H9 (cell line): ENCODE results near the gene ZNF705A. TPM values are rescaled to one million over a fixed set of nuclear protein-coding genes. Genes with fewer than 3 reads are reported as not detected.
"Not testable (repeated sequence)": the region's sequence is repeated elsewhere in the genome, so short reads cannot be mapped to it uniquely, and the experiment has no call there.

Experiments used
- DNase-seq: peaks from one replicate; pipeline ENCODE4 v3.0.0-alpha.2; 2017
- H2AFZ ChIP-seq: one replicate; pipeline ENCODE4 v1.6.1; 2013; ENCODE audit warnings: mild to moderate bottlenecking, low read length, control low read depth, moderate library complexity
- H2AK5ac ChIP-seq: 2 replicates; pipeline ENCODE4 v1.6.1; 2013; ENCODE audit warnings: low read length, control low read depth, mixed read lengths; ENCODE audit not compliant: insufficient read length
- H2BK120ac ChIP-seq: one replicate; pipeline ENCODE4 v1.6.1; 2013; ENCODE audit warnings: low read depth, mild to moderate bottlenecking, low read length, control low read depth, inconsistent platforms; ENCODE audit not compliant: poor library complexity, severe bottlenecking
- H2BK12ac ChIP-seq: 2 replicates; pipeline ENCODE4 v1.6.1; 2013; ENCODE audit warnings: low read length, control low read depth, mixed read lengths, low read depth; ENCODE audit not compliant: insufficient read length
- H2BK15ac ChIP-seq: 2 replicates; pipeline ENCODE4 v1.6.1; 2013; ENCODE audit warnings: low read depth, low read length, control low read depth
- H2BK20ac ChIP-seq: one replicate; pipeline ENCODE4 v1.6.1; 2013; ENCODE audit warnings: low read depth, mild to moderate bottlenecking, low read length, control low read depth, inconsistent platforms; ENCODE audit not compliant: poor library complexity, severe bottlenecking
- H2BK5ac ChIP-seq: 2 replicates; pipeline ENCODE4 v1.6.1; 2013; ENCODE audit warnings: low read length, control low read depth, mixed read lengths; ENCODE audit not compliant: insufficient read length
- H3K14ac ChIP-seq: 2 replicates; pipeline ENCODE4 v1.6.1; 2013; ENCODE audit warnings: low read length, control low read depth; ENCODE audit not compliant: insufficient read depth
- H3K18ac ChIP-seq: 2 replicates; pipeline ENCODE4 v1.6.1; 2013; ENCODE audit warnings: low read depth, mild to moderate bottlenecking, mixed read lengths, low read length, control low read depth; ENCODE audit not compliant: insufficient read length
- H3K23ac ChIP-seq: 2 replicates; pipeline ENCODE4 v1.6.1; 2013; ENCODE audit warnings: low read length, control low read depth, mixed read lengths, low read depth; ENCODE audit not compliant: insufficient read length
- H3K23me2 ChIP-seq: 2 replicates; pipeline ENCODE4 v1.6.1; 2013; ENCODE audit warnings: low read depth, mild to moderate bottlenecking, mixed read lengths, low read length, control low read depth; ENCODE audit not compliant: insufficient read length, poor library complexity, severe bottlenecking
- H3K27ac ChIP-seq: 2 replicates; pipeline ENCODE4 v1.5.1; 2013; ENCODE audit warnings: low read length, control low read depth, mixed read lengths, low read depth; ENCODE audit not compliant: insufficient read length
- H3K27me3 ChIP-seq: 2 replicates; pipeline ENCODE4 v1.6.1; 2013; ENCODE audit warnings: low read length, control low read depth, inconsistent platforms; ENCODE audit not compliant: insufficient read depth
- H3K4ac ChIP-seq: 2 replicates; pipeline ENCODE4 v1.6.1; 2013; ENCODE audit warnings: low read depth, mild to moderate bottlenecking, control low read depth, inconsistent platforms, low read length, moderate library complexity
- H3K4me1 ChIP-seq: 2 replicates; pipeline ENCODE4 v1.6.1; 2013; ENCODE audit warnings: low read length, control low read depth, inconsistent platforms; ENCODE audit not compliant: insufficient read depth
- H3K4me2 ChIP-seq: 2 replicates; pipeline ENCODE4 v1.6.1; 2013; ENCODE audit warnings: low read length, control low read depth, mixed read lengths; ENCODE audit not compliant: insufficient read length, insufficient read depth
- H3K56ac ChIP-seq: 2 replicates; pipeline ENCODE4 v1.6.1; 2013; ENCODE audit warnings: low read depth, mild to moderate bottlenecking, mixed read lengths, low read length, control low read depth; ENCODE audit not compliant: insufficient read length
- H3K79me1 ChIP-seq: 2 replicates; pipeline ENCODE4 v1.6.1; 2013; ENCODE audit warnings: low read depth, mild to moderate bottlenecking, moderate library complexity, low read length, control low read depth, inconsistent platforms; ENCODE audit not compliant: insufficient read depth, poor library complexity, severe bottlenecking
- H3K79me2 ChIP-seq: 2 replicates; pipeline ENCODE4 v1.6.1; 2013; ENCODE audit warnings: low read length, control low read depth, inconsistent platforms; ENCODE audit not compliant: insufficient read depth
- H3K9ac ChIP-seq: 2 replicates; pipeline ENCODE4 v1.6.1; 2013; ENCODE audit warnings: low read length, control low read depth, mixed read lengths; ENCODE audit not compliant: insufficient read length; ENCODE audit errors: extremely low read depth
- H3K9me3 ChIP-seq: one replicate; pipeline ENCODE4 v1.6.1; 2013; ENCODE audit warnings: low read depth, low read length, inconsistent platforms; ENCODE audit not compliant: control insufficient read depth
- H3T11ph ChIP-seq: one replicate; pipeline ENCODE4 v1.6.1; 2013; ENCODE audit warnings: mild to moderate bottlenecking, low read length, control low read depth, inconsistent platforms
- H4K20me1 ChIP-seq: one replicate; pipeline ENCODE4 v1.6.1; 2013; ENCODE audit not compliant: control insufficient read depth, insufficient read length, insufficient read depth
- H4K5ac ChIP-seq: 2 replicates; pipeline ENCODE4 v1.6.1; 2013; ENCODE audit warnings: low read depth, mild to moderate bottlenecking, mixed read lengths, low read length, control low read depth; ENCODE audit not compliant: insufficient read length
- H4K8ac ChIP-seq: replicated peaks from 2 replicates; pipeline ENCODE4 v1.6.1; 2013; ENCODE audit warnings: low read length, control low read depth, mixed read lengths, low read depth; ENCODE audit not compliant: insufficient read length
- H4K91ac ChIP-seq: 2 replicates; pipeline ENCODE4 v1.6.1; 2013; ENCODE audit warnings: low read depth, mild to moderate bottlenecking, moderate library complexity, mixed read lengths, low read length, control low read depth; ENCODE audit not compliant: insufficient read length
- H3K27ac Mint-ChIP-seq, 3 experiments: 2 replicates in 2 of 3; 3 replicates in 1 of 3; pipeline ENCODE4 v1.8.0; 2020 to 2021; ENCODE audit warnings: mixed read lengths in 3 of 3, mild to moderate bottlenecking in 1 of 3, moderate library complexity in 1 of 3
- H3K27me3 Mint-ChIP-seq: 2 replicates; pipeline ENCODE4 v1.8.0; 2021; ENCODE audit warnings: low read depth, mild to moderate bottlenecking, moderate library complexity, mixed read lengths
- H3K36me3 Mint-ChIP-seq, 3 experiments: 2 replicates in 2 of 3; 3 replicates in 1 of 3; pipeline ENCODE4 v1.8.0; 2020 to 2021; ENCODE audit warnings: low read depth in 3 of 3, mixed read lengths in 3 of 3; ENCODE audit not compliant: insufficient read depth in 1 of 3
- H3K4me1 Mint-ChIP-seq, 2 experiments: 2 replicates each; pipeline ENCODE4 v1.8.0; 2020; ENCODE audit warnings: mixed read lengths in 2 of 2
- H3K4me3 Mint-ChIP-seq, 2 experiments: 2 replicates in 1 of 2; 3 replicates in 1 of 2; pipeline ENCODE4 v1.8.0; 2020 to 2021; ENCODE audit warnings: mild to moderate bottlenecking in 2 of 2, mixed read lengths in 2 of 2, moderate library complexity in 1 of 2
- H3K9me3 Mint-ChIP-seq, 2 experiments: 2 replicates in 1 of 2; 3 replicates in 1 of 2; pipeline ENCODE4 v1.8.0; 2020; ENCODE audit warnings: mild to moderate bottlenecking in 2 of 2, mixed read lengths in 2 of 2, moderate library complexity in 1 of 2
- WGBS: extraction: QIAGEN DNeasy Blood & Tissue Kit; methylation state at CpG from one replicate; pipeline ENCODE4 v1.1.7; 2013; ENCODE audit warnings: missing lambda C conversion rate, low lambda C conversion rate, mixed read lengths; ENCODE audit not compliant: insufficient read length; ENCODE audit errors: extremely low coverage; 5-methylcytosine and 5-hydroxymethylcytosine counted together
- total RNA-seq: library from RNA; stranded (reverse); gene quantifications from 2 replicates; pipeline ENCODE4 v1.2.1, GENCODE V29; 2021
- TF ChIP-seq, protein P1 (sequence below): fragments of 200-600 bp; sonication (generic); conservative IDR thresholded peaks from 3 replicates; pipeline ENCODE4 v1.8.0; 2021; ENCODE audit warnings: antibody characterized with exemption, mild to moderate bottlenecking

The ZNF705A gene
- total RNA-seq, 1 experiment from 2014 or later: not detected

DNA sequence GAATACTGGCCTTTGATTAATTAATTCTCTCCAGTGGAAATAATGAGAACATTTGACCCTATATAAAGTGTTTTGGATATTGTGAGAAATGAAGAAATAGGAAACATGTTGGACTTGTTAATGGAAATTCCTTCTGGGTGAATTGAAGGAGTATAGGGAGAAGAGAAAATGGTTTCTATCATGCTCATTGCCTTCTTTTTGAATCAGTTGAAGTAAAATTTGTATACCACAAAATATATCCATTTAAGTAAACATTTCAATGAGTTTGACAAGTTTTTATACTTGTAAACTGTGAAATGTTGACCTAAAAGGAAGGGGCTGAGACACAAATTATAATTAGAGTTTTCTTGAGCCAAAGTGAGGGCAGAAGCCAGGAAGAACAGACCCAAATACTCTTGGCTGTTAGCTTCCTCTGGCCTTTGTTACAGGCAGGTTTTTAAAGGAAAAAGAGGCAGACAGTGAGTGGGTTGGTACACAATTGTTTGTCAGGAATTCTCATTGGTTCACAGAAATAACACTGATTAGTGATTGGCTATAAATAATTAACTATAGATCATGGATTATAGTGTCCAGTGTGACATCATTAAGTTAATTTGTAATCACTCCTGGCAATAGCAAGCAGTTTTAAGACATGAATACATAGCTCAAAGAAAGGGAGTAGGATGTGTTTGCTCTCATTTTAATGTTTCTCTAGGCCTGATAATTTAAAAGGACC is 826 bp downstream of the ZNF705A start:
- no peaks in the 10 kb centered on the region for H3K4me1 ChIP-seq
- H3K23ac ChIP-seq: no peak overlapping the region
- no peaks in the 10 kb centered on the region for H3K79me2 ChIP-seq
- H4K5ac ChIP-seq: no peak overlapping the region
- no peaks in the 10 kb centered on the region for H3K27me3 Mint-ChIP-seq
- H2AK5ac ChIP-seq: no peak overlapping the region
- H2BK120ac ChIP-seq: no peak overlapping the region
- no peak overlapping the region for H2BK20ac ChIP-seq
- H4K20me1 ChIP-seq: no peaks in the 10 kb centered on the region
- H3K4me2 ChIP-seq: no peak overlapping the region
- H3K18ac ChIP-seq: no peak overlapping the region
- H4K8ac ChIP-seq: no peak overlapping the region
- H3K4me3 Mint-ChIP-seq: no peak overlapping the region
- H2BK5ac ChIP-seq: no peak overlapping the region
- H2AFZ ChIP-seq: no peak overlapping the region
- no peaks in the 10 kb centered on the region for H3K23me2 ChIP-seq
- peak overlapping the region in 1 of 3 experiments; percentile 67; a peak in 3 of 7 replicates for H3K27ac Mint-ChIP-seq
- no peaks in the 10 kb centered on the region for H3K27me3 ChIP-seq
- H3K4ac ChIP-seq: no peak overlapping the region
- TF ChIP-seq, protein P1, sequence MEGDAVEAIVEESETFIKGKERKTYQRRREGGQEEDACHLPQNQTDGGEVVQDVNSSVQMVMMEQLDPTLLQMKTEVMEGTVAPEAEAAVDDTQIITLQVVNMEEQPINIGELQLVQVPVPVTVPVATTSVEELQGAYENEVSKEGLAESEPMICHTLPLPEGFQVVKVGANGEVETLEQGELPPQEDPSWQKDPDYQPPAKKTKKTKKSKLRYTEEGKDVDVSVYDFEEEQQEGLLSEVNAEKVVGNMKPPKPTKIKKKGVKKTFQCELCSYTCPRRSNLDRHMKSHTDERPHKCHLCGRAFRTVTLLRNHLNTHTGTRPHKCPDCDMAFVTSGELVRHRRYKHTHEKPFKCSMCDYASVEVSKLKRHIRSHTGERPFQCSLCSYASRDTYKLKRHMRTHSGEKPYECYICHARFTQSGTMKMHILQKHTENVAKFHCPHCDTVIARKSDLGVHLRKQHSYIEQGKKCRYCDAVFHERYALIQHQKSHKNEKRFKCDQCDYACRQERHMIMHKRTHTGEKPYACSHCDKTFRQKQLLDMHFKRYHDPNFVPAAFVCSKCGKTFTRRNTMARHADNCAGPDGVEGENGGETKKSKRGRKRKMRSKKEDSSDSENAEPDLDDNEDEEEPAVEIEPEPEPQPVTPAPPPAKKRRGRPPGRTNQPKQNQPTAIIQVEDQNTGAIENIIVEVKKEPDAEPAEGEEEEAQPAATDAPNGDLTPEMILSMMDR: no peak
- H3K27ac ChIP-seq: no peak overlapping the region
- H2BK15ac ChIP-seq: no peak overlapping the region
- DNase-seq: no peak
- no peak overlapping the region for H3K56ac ChIP-seq
- peaks cover 0 to 4% (median 0%) of the 10 kb centered on the region in 3 experiments; a peak in 1 of 7 replicates for H3K36me3 Mint-ChIP-seq
- H3T11ph ChIP-seq: no peak overlapping the region
- H3K4me1 Mint-ChIP-seq: peaks cover 18 to 24% of the 10 kb centered on the region in 2 experiments
- no peaks in the 10 kb centered on the region for H3K9me3 Mint-ChIP-seq
- H4K91ac ChIP-seq: no peak overlapping the region
- no peaks in the 10 kb centered on the region for H3K9me3 ChIP-seq
- H3K14ac ChIP-seq: no peak overlapping the region
- H3K79me1 ChIP-seq: no peaks in the 10 kb centered on the region
- H2BK12ac ChIP-seq: no peak overlapping the region
- no peak overlapping the region for H3K9ac ChIP-seq

DNA sequence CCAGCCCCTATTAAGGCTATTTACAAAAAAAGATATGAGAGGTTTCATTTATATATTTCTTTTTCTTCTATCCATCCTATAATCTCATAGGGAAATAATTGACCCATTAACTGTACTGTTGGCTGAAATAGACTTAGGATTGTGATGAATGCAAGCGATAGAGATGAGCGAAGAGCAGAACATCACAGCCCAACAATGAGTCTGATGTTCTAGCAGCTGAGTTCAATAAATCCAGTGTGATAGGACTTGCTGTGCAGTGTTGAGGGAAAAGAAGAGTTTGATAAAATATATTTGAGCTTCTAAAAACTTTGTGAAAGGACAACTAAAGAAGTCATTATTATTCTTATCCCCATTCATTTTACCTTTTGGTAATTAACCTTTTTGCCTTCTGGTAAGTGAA is 16.1 kb downstream of the ZNF705A start:
- H3K9me3 ChIP-seq, H3K14ac ChIP-seq, DNase-seq, H2BK5ac ChIP-seq, H2BK120ac ChIP-seq, H3T11ph ChIP-seq, H2BK12ac ChIP-seq, H2AK5ac ChIP-seq, H4K5ac ChIP-seq, H3K4me1 Mint-ChIP-seq, H3K23ac ChIP-seq, H3K4me1 ChIP-seq, H3K23me2 ChIP-seq, H3K79me2 ChIP-seq, H4K8ac ChIP-seq, H3K4me3 Mint-ChIP-seq, H3K79me1 ChIP-seq, H3K27ac ChIP-seq, H3K36me3 Mint-ChIP-seq, H3K27me3 Mint-ChIP-seq, H2AFZ ChIP-seq, H3K27me3 ChIP-seq, H3K4me2 ChIP-seq, H4K20me1 ChIP-seq, H2BK15ac ChIP-seq, H3K56ac ChIP-seq, H3K27ac Mint-ChIP-seq, H3K9ac ChIP-seq, H4K91ac ChIP-seq, H2BK20ac ChIP-seq, H3K9me3 Mint-ChIP-seq, H3K4ac ChIP-seq, H3K18ac ChIP-seq: not testable (repeated sequence)
- WGBS: no CpG with 5 or more reads among the region's 2 CpGs
